ENCODE results near the gene C5orf15. TPM values are rescaled to one million over a fixed set of nuclear protein-coding genes. Genes with fewer than 3 reads are reported as not detected.

C5orf15 gene
- total RNA-seq, 1 donor from 2014 or later: 20.8 TPM

- no peak for DNase-seq (ENCODE audit: low read depth)
- no peak for FAIRE-seq
- H3K4me3 ChIP-seq (ENCODE audit: low read depth, low read length): no peak overlapping the region
- no peak for TF ChIP-seq CTCF (IDR thresholded peaks at IDR 0.05; ENCODE audit: insufficient read depth, low read length, severe bottlenecking)
- H3K36me3 ChIP-seq (ENCODE audit: control insufficient read depth, insufficient read depth, low read length): peaks cover 22% of the 10 kb centered on the region
- H3K27me3 ChIP-seq (ENCODE audit: control insufficient read depth, insufficient read depth, low read length): no peaks in the 10 kb centered on the region
These were observed 5.7 kb upstream of the C5orf15 start for GRCh38 chr5:133974142-133974541.

GRCh38 chr5:133970325-133970909 is 2.0 kb upstream of the C5orf15 start:
- no peak for TF ChIP-seq CTCF (IDR thresholded peaks at IDR 0.05; ENCODE audit: insufficient read depth, low read length, severe bottlenecking)
- no peak for DNase-seq (ENCODE audit: low read depth)
- FAIRE-seq: no peak
- no peaks in the 10 kb centered on the region for H3K27me3 ChIP-seq (ENCODE audit: control insufficient read depth, insufficient read depth, low read length)
- peaks cover 10% of the 10 kb centered on the region for H3K36me3 ChIP-seq (ENCODE audit: control insufficient read depth, insufficient read depth, low read length)
- H3K4me3 ChIP-seq (ENCODE audit: low read depth, low read length): no peak overlapping the region

- Histone ChIP-seq H3K27me3 (ENCODE audit: control insufficient read depth, insufficient read depth, low read length) (no peaks in the 10 kb centered on the region), H3K36me3 (ENCODE audit: control insufficient read depth, insufficient read depth, low read length) (peaks cover 7% of the 10 kb centered on the region), H3K4me3 (ENCODE audit: low read depth, low read length) (no peak overlapping the region)
- FAIRE-seq (no peak), DNase-seq (ENCODE audit: low read depth) (peak; percentile 5)
- no peak for TF ChIP-seq CTCF (IDR thresholded peaks at IDR 0.05; ENCODE audit: insufficient read depth, low read length, severe bottlenecking)
These were observed 1.4 kb upstream of the C5orf15 start for GRCh38 chr5:133969654-133970324.

GRCh38 chr5:133967698-133968203 is 674 bp downstream of the C5orf15 start:
- no peaks in the 10 kb centered on the region for H3K36me3 ChIP-seq (ENCODE audit: control insufficient read depth, insufficient read depth, low read length)
- peak; percentile 15 for DNase-seq (ENCODE audit: low read depth)
- no peak for TF ChIP-seq CTCF (IDR thresholded peaks at IDR 0.05; ENCODE audit: insufficient read depth, low read length, severe bottlenecking)
- H3K27me3 ChIP-seq (ENCODE audit: control insufficient read depth, insufficient read depth, low read length): no peaks in the 10 kb centered on the region
- no peak for FAIRE-seq
- peak overlapping the region; percentile 78 for H3K4me3 ChIP-seq (ENCODE audit: low read depth, low read length)

GRCh38 chr5:133967124-133967523 is 1.3 kb downstream of the C5orf15 start:
- H3K36me3 ChIP-seq (ENCODE audit: control insufficient read depth, insufficient read depth, low read length): no peaks in the 10 kb centered on the region
- no peak for DNase-seq (ENCODE audit: low read depth)

More at GRCh38 chr5:133967124-133967523, 1.3 kb downstream of the C5orf15 start:
- Histone ChIP-seq H3K27me3 (ENCODE audit: control insufficient read depth, insufficient read depth, low read length) (no peaks in the 10 kb centered on the region), H3K4me3 (ENCODE audit: low read depth, low read length) (no peak overlapping the region)
- no peak for FAIRE-seq
- no peak for TF ChIP-seq CTCF (IDR thresholded peaks at IDR 0.05; ENCODE audit: insufficient read depth, low read length, severe bottlenecking)
